H1 (cell line): ENCODE measurements around the gene IFNL1. TPM values are rescaled to one million over a fixed set of nuclear protein-coding genes. Genes with fewer than 3 reads are reported as not detected.

Experiments used
- CTCF ChIA-PET: fragments of 300-600 bp; sonication (Branson Sonifier 250); formaldehyde crosslinking; loops from one replicate; lab custom pipeline; 2021; ENCODE audit not compliant: partially characterized antibody; lab: Charles Lee
- POLR2A ChIA-PET: fragments of 300-600 bp; sonication (Branson Sonifier 250); formaldehyde crosslinking; loops from one replicate; lab custom pipeline; 2021; ENCODE audit warnings: inconsistent platforms; ENCODE audit not compliant: partially characterized antibody; lab: Charles Lee
- DNase-seq, 2 experiments: peaks; one replicate each; pipeline versions ENCODE4 v3.0.0 to v3.0.0-alpha.2; 2010 to 2022; ENCODE audit warnings: low spot score in 2 of 2, low read depth in 1 of 2, mixed read lengths in 1 of 2
- FAIRE-seq: peaks from 2 replicates; lab custom pipeline; 2011; peaks lifted over from hg19 to GRCh38; lab: Jason Lieb, UNC
- H2AFZ ChIP-seq: 2 replicates; pipeline ENCODE4 v1.8.1; 2012; ENCODE audit warnings: low read length, inconsistent platforms
- H2AK5ac ChIP-seq: 2 replicates; pipeline ENCODE4 v1.6.1; 2013; ENCODE audit warnings: low read depth, low read length
- H2BK120ac ChIP-seq: replicated peaks from 2 replicates; pipeline ENCODE3; 2013; ENCODE audit warnings: low read depth, low read length, inconsistent platforms
- H2BK12ac ChIP-seq: 2 replicates; pipeline ENCODE4 v1.6.1; 2013; ENCODE audit warnings: low read depth, low read length
- H2BK15ac ChIP-seq: 2 replicates; pipeline ENCODE4 v1.6.1; 2013; ENCODE audit warnings: low read length
- H2BK20ac ChIP-seq: 2 replicates; pipeline ENCODE4 v1.6.1; 2013; ENCODE audit warnings: low read length
- H2BK5ac ChIP-seq: 2 replicates; pipeline ENCODE4 v1.6.1; 2013; ENCODE audit warnings: low read depth, low read length
- H3K14ac ChIP-seq: 2 replicates; pipeline ENCODE4 v1.6.1; 2013; ENCODE audit warnings: inconsistent platforms; ENCODE audit not compliant: insufficient read length
- H3K18ac ChIP-seq: 2 replicates; pipeline ENCODE4 v1.6.1; 2013; ENCODE audit warnings: low read length; ENCODE audit errors: extremely low read depth
- H3K23ac ChIP-seq: 2 replicates; pipeline ENCODE4 v1.6.1; 2013; ENCODE audit warnings: inconsistent platforms; ENCODE audit not compliant: insufficient read length
- H3K23me2 ChIP-seq: 2 replicates; pipeline ENCODE4 v1.6.1; 2013; ENCODE audit warnings: low read depth, low read length
- H3K27ac ChIP-seq: 2 replicates; pipeline ENCODE4 v1.6.1; 2011; ENCODE audit warnings: low read depth, low read length, inconsistent platforms
- H3K27me3 ChIP-seq, 4 experiments: replicated peaks in 1 of 4; 1 replicate in 1 of 4; 2 replicates in 3 of 4; pipeline versions ENCODE4 v1.6.1 to v1.8.1; 2011 to 2013; ENCODE audit warnings: low read length in 3 of 4, mild to moderate bottlenecking in 3 of 4, inconsistent platforms in 2 of 4, mixed read lengths in 2 of 4, moderate library complexity in 1 of 4; ENCODE audit not compliant: control insufficient read depth in 3 of 4, insufficient read depth in 3 of 4; ENCODE audit errors: extremely low read depth in 1 of 4
- H3K36me3 ChIP-seq, 4 experiments: 2 replicates each; pipeline versions ENCODE4 v1.6.1 to v1.8.1; 2011 to 2013; ENCODE audit warnings: mild to moderate bottlenecking in 4 of 4, low read length in 3 of 4, moderate library complexity in 2 of 4, control low read depth in 1 of 4, inconsistent platforms in 1 of 4; ENCODE audit not compliant: insufficient read depth in 4 of 4, control insufficient read depth in 2 of 4
- H3K4ac ChIP-seq: replicated peaks from 2 replicates; pipeline ENCODE3; 2013; ENCODE audit warnings: low read length, low read depth, mixed read lengths, inconsistent platforms; ENCODE audit not compliant: insufficient read length
- H3K4me1 ChIP-seq, 4 experiments: replicated peaks in 1 of 4; 1 replicate in 1 of 4; 2 replicates in 3 of 4; pipeline versions ENCODE4 v1.6.1 to v1.8.1; 2011 to 2013; ENCODE audit warnings: low read length in 3 of 4, inconsistent platforms in 2 of 4, mixed read lengths in 1 of 4; ENCODE audit not compliant: insufficient read depth in 4 of 4, control insufficient read depth in 3 of 4
- H3K4me2 ChIP-seq, 2 experiments: 2 replicates each; pipeline versions ENCODE4 v1.6.1 to v1.8.1; 2011 to 2013; ENCODE audit warnings: low read depth in 2 of 2, low read length in 2 of 2, control low read depth in 1 of 2, inconsistent platforms in 1 of 2, mild to moderate bottlenecking in 1 of 2; ENCODE audit not compliant: insufficient read depth in 1 of 2
- H3K4me3 ChIP-seq, 4 experiments: fragments of 200-600, 300-600 bp in 1 of 4; sonication (generic), shearing (Covaris generic), sonication (Bioruptor Twin) in 1 of 4; 2 replicates each; pipeline versions ENCODE4 v1.5.1 to v1.8.1; 2011 to 2016; ENCODE audit warnings: low read length in 4 of 4, low read depth in 3 of 4, control low read depth in 2 of 4, inconsistent platforms in 2 of 4, mild to moderate bottlenecking in 2 of 4, mixed read lengths in 1 of 4, moderate library complexity in 1 of 4; ENCODE audit not compliant: insufficient read depth in 2 of 4; ENCODE audit errors: extremely low read depth in 1 of 4
- H3K56ac ChIP-seq: replicated peaks from 2 replicates; pipeline ENCODE3; 2013; ENCODE audit warnings: low read depth, mild to moderate bottlenecking, mixed read lengths, low read length, inconsistent platforms; ENCODE audit not compliant: insufficient read length
- H3K79me1 ChIP-seq: 2 replicates; pipeline ENCODE4 v1.6.1; 2013; ENCODE audit warnings: low read depth, low read length, control low read depth
- H3K79me2 ChIP-seq, 2 experiments: 2 replicates each; pipeline versions ENCODE4 v1.6.1 to v1.8.1; 2012 to 2013; ENCODE audit warnings: low read length in 2 of 2, mild to moderate bottlenecking in 2 of 2, inconsistent platforms in 1 of 2; ENCODE audit not compliant: insufficient read depth in 2 of 2, control insufficient read depth in 1 of 2
- H3K9ac ChIP-seq, 4 experiments: replicated peaks in 1 of 4; 1 replicate in 1 of 4; 2 replicates in 3 of 4; pipeline versions ENCODE4 v1.6.1 to v1.8.1; 2011 to 2013; ENCODE audit warnings: low read depth in 3 of 4, low read length in 3 of 4, control low read depth in 2 of 4, mild to moderate bottlenecking in 2 of 4, moderate library complexity in 2 of 4, inconsistent platforms in 1 of 4; ENCODE audit errors: extremely low read depth in 1 of 4
- H3K9me3 ChIP-seq, 2 experiments: 2 replicates each; pipeline versions ENCODE4 v1.6.1 to v1.8.1; 2012 to 2013; ENCODE audit warnings: mild to moderate bottlenecking in 2 of 2, moderate library complexity in 2 of 2, control low read depth in 1 of 2, inconsistent platforms in 1 of 2, low read depth in 1 of 2, low read length in 1 of 2, mixed read lengths in 1 of 2; ENCODE audit not compliant: insufficient read depth in 2 of 2
- H4K20me1 ChIP-seq, 2 experiments: replicated peaks in 1 of 2; 2 replicates each; pipeline versions ENCODE3 to v1.8.1; 2011 to 2013; ENCODE audit warnings: inconsistent platforms in 2 of 2, low read length in 2 of 2, mild to moderate bottlenecking in 1 of 2; ENCODE audit not compliant: insufficient read depth in 2 of 2, control insufficient read depth in 1 of 2
- H4K5ac ChIP-seq: 2 replicates; pipeline ENCODE4 v1.6.1; 2013; ENCODE audit warnings: low read length, low read depth, mixed read lengths, inconsistent platforms; ENCODE audit not compliant: insufficient read length
- H4K8ac ChIP-seq: 2 replicates; pipeline ENCODE4 v1.8.0; 2013; ENCODE audit warnings: mild to moderate bottlenecking, moderate library complexity, low read length, inconsistent platforms; ENCODE audit not compliant: insufficient read depth; ENCODE audit errors: extremely low read depth
- H4K91ac ChIP-seq: replicated peaks from 2 replicates; pipeline ENCODE3; 2013; ENCODE audit warnings: low read length, mixed read lengths, inconsistent platforms; ENCODE audit not compliant: insufficient read length
- CBX5 ChIP-seq: fragments of 300-800, 300-1000 bp; sonication (generic); IDR thresholded peaks from 2 replicates; pipeline ENCODE4 v1.7.1; 2016; ENCODE audit warnings: antibody characterized with exemption, low read length, low read depth
- CHD2 ChIP-seq: IDR thresholded peaks from 2 replicates; pipeline ENCODE4 v1.6.1; 2012; ENCODE audit warnings: low read length, improper control_type of control experiment
- HDAC6 ChIP-seq: IDR thresholded peaks from one replicate; pipeline ENCODE4 v1.7.1; 2012; ENCODE audit warnings: low read depth, mild to moderate bottlenecking, inconsistent platforms, low read length, moderate library complexity
- POLR2AphosphoS5 ChIP-seq: IDR thresholded peaks from 2 replicates; pipeline ENCODE4 v1.6.1; 2011; ENCODE audit warnings: low read depth, low read length
- RAD21 ChIP-seq, 2 experiments: IDR thresholded peaks in 1 of 2; conservative IDR thresholded peaks in 1 of 2; 2 replicates each; pipeline ENCODE4 v1.6.1; 2011; ENCODE audit warnings: low read depth in 2 of 2, low read length in 2 of 2, improper control_type of control experiment in 1 of 2, inconsistent platforms in 1 of 2, mild to moderate bottlenecking in 1 of 2, moderate library complexity in 1 of 2
- SUZ12 ChIP-seq: fragments of 200-600 bp; sonication (generic); IDR thresholded peaks from 2 replicates; pipeline ENCODE4 v1.6.1; 2012; ENCODE audit warnings: mild to moderate bottlenecking, inconsistent platforms, low read length, moderate library complexity, mixed read lengths
- TAF7 ChIP-seq: optimal IDR thresholded peaks from 2 replicates; pipeline ENCODE3; 2011; ENCODE audit warnings: low read depth, mild to moderate bottlenecking, inconsistent platforms, low read length, moderate library complexity, borderline replicate concordance
- USF2 ChIP-seq: IDR thresholded peaks from 2 replicates; pipeline ENCODE4 v1.6.1; 2011; ENCODE audit warnings: low read length, improper control_type of control experiment
- WGBS, 2 experiments: shearing (Covaris generic) in 1 of 2; methylation state at CpG; one replicate each; pipeline versions ENCODE4 v1.1.6 to v1.1.7; 2013 to 2015; ENCODE audit warnings: low lambda C conversion rate in 2 of 2, mixed read lengths in 2 of 2, inconsistent platforms in 1 of 2, low coverage in 1 of 2, missing lambda C conversion rate in 1 of 2; ENCODE audit not compliant: insufficient replicate concordance in 2 of 2, insufficient coverage in 1 of 2, insufficient read length in 1 of 2; ENCODE audit errors: extremely low coverage in 1 of 2, missing lambda C conversion rate in 1 of 2; 5-methylcytosine and 5-hydroxymethylcytosine counted together
- polyA plus RNA-seq, 7 experiments: library from polyadenylated mRNA; depleted of rRNA in 3 of 7; stranded (reverse) in 5 of 7; unstranded in 2 of 7; fragments of >200 nt in 5 of 7; fragments of 200-250 nt in 2 of 7; gene quantifications; 1 replicate in 5 of 7; 2 replicates in 1 of 7; 4 replicates in 1 of 7; pipeline versions ENCODE4 v1.2.1 to v1.2.3, GENCODE V29; 2011 to 2013; ENCODE audit warnings: missing spikeins in 2 of 7, mixed read lengths in 2 of 7
- total RNA-seq: library from RNA; stranded (reverse); fragmentation: NEBNext Ultra II Directional; extraction: Animal tissue kit (Norgen Biotek cat#: 25700); gene quantifications from 2 replicates; pipeline ENCODE4 v1.2.1, GENCODE V29; 2021
- TF ChIP-seq, protein P1 (sequence below): IDR thresholded peaks from 2 replicates; pipeline ENCODE4 v1.6.1; 2012; ENCODE audit warnings: inconsistent platforms

IFNL1 gene
- total and polyA plus RNA-seq, 2 of the 8 experiments (the other 6 are each of a cell fraction or from before 2014, with no cell fraction given), result not detected

- WGBS, 2 experiments, result 18% methylated on average over 25 of the region's 42 CpGs; no CpG with 5 or more reads in 1 of the 2 experiments
- no peak for FAIRE-seq
- POLR2A ChIA-PET, result interaction anchor here (0.8 kb wide), 1 partner anchor 79 kb away, joined by 3 read pairs; no protein-coding TSS in a partner anchor
- TF ChIP-seq SUZ12 (no peak; the same call in 1 of the 2 replicates), CBX5 (no peak), USF2 (0 out of 2 replicates have a peak, but pooled peaks have one; percentile 17), RAD21 (IDR thresholded peaks at IDR 0.05 in 1 of 2, conservative IDR thresholded peaks at IDR 0.05 in 1 of 2; ENCODE audit: low read depth in 2 of 2, low read length in 2 of 2) (no peak), TAF7 (no peak), POLR2AphosphoS5 (no peak), HDAC6 (no peak), CHD2 (no peak)
- TF ChIP-seq, protein P1, sequence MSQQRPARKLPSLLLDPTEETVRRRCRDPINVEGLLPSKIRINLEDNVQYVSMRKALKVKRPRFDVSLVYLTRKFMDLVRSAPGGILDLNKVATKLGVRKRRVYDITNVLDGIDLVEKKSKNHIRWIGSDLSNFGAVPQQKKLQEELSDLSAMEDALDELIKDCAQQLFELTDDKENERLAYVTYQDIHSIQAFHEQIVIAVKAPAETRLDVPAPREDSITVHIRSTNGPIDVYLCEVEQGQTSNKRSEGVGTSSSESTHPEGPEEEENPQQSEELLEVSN, result peak; percentile 83
Measured at GRCh38 chr19:39246951-39247669, 49.1 kb upstream of the IFNL1 start.

More at GRCh38 chr19:39246951-39247669, 49.1 kb upstream of the IFNL1 start:
- H3K14ac ChIP-seq, result no peak overlapping the region
- H2AK5ac ChIP-seq, result no peak overlapping the region
- no peaks in the 10 kb centered on the region for H3K79me2 ChIP-seq
- CTCF ChIA-PET, result interaction anchor here (0.6 to 1.6 kb wide), 8 partner anchors 15 to 135 kb away, joined by 3 to 5 read pairs (median 4); no protein-coding TSS in a partner anchor
- no peak overlapping the region for H2BK120ac ChIP-seq
- H3K4me1 ChIP-seq, result peaks cover 0 to 14% (median 7%) of the 10 kb centered on the region in 4 experiments; a peak in 5 of 7 replicates
- no peak overlapping the region for H3K23ac ChIP-seq
- H2BK15ac ChIP-seq, result no peak overlapping the region
- H4K91ac ChIP-seq, result no peak overlapping the region
- peak overlapping the region in 2 of 4 experiments; percentile 29 to 51; a peak in 3 of 8 replicates for H3K4me3 ChIP-seq
- H2BK20ac ChIP-seq, result no peak overlapping the region
- peak overlapping the region; percentile 28; the same call in 1 of the 2 replicates for H2AFZ ChIP-seq
- DNase-seq, result peak in 1 of 2 experiments; percentile 85
- H4K8ac ChIP-seq, result peak overlapping the region; percentile 31; the same call in 1 of the 2 replicates
- H3K4me2 ChIP-seq, result peak overlapping the region; percentile 32 to 81
- H3K27me3 ChIP-seq, result peaks cover 29 to 43% (median 36%) of the 10 kb centered on the region in 4 experiments
- no peak overlapping the region for H2BK12ac ChIP-seq
- no peaks in the 10 kb centered on the region for H3K79me1 ChIP-seq
- H2BK5ac ChIP-seq, result no peak overlapping the region
- H3K18ac ChIP-seq, result no peak overlapping the region
- peaks cover 0 to 3% of the 10 kb centered on the region in 2 experiments; a peak in 1 of 4 replicates for H3K9me3 ChIP-seq
- no peak overlapping the region for H3K4ac ChIP-seq
- no peaks in the 10 kb centered on the region for H3K36me3 ChIP-seq
- H3K9ac ChIP-seq, result no peak overlapping the region
- no peak overlapping the region for H3K27ac ChIP-seq
- H4K20me1 ChIP-seq, result peaks cover 0 to 5% of the 10 kb centered on the region in 2 experiments
- no peak overlapping the region for H4K5ac ChIP-seq
- no peak overlapping the region for H3K56ac ChIP-seq
- H3K23me2 ChIP-seq, result peaks cover 8% of the 10 kb centered on the region; the same call in 1 of the 2 replicates
